Esophagus muscularis mucosa (tissue), 3 donors: ENCODE results near the gene MYBPC2.

Experiments used
- CTCF ChIP-seq, 3 experiments: fragments of 200-600 bp in 2 of 3; fragments of 450-650 bp in 1 of 3; sonication (generic) in 2 of 3; IDR thresholded peaks; one replicate each; pipeline ENCODE4 v1.5.1; 2017 to 2019; ENCODE audit warnings: antibody characterized with exemption in 3 of 3, mild to moderate bottlenecking in 2 of 3, moderate library complexity in 1 of 3
- POLR2AphosphoS5 ChIP-seq, 2 donors: sonication (generic); formaldehyde crosslinking; IDR thresholded peaks; one replicate each; pipeline ENCODE4 v1.6.1; 2017; ENCODE audit warnings: antibody characterized with exemption in 2 of 2

DNA sequence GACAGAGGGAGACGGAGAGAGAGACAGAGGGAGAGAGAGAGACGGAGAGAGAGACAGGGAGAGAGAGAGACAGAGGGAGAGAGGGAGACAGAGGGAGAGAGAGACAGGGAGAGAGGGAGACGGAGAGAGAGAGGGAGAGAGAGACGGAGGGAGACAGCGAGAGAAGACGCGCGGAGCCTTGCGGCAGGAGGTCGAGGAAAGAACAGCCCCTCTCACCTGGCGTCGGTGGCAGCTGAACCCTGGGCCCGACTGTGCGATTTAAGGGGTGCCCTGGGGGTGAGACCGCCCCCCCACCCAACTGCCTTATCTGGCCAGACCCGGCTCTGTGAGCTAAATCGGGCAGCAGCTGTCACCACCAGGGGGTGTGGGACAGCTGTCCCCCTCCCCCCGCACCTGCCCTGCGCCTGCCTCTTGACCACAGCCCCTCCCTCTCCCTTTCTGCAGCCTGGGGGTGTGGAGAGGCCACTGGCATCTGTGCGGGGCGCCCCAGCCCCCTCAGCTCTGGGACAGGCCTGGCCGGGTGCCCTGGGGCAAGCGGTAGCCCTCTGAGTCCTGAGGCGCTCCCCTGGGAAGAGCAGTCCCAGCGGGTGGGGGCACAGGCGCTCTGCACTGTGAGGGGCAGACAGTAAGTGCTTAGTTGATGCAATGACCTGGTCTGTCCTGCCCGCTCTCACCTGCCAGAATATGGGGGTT lies 67.5 kb downstream of the MYBPC2 start:
- TF ChIP-seq CTCF (IDR thresholded peaks at IDR 0.05): no peak
- no peak for TF ChIP-seq POLR2AphosphoS5 (IDR thresholded peaks at IDR 0.05)
